ENCODE measurements around the gene ZRANB1. TPM values are rescaled to one million over a fixed set of nuclear protein-coding genes. Genes with fewer than 3 reads are reported as not detected.

The ZRANB1 gene
- total RNA-seq, 4 donors from 2014 or later = 35.5 to 44.7 (median 37.4) TPM

- no peak for TF ChIP-seq CTCF (IDR thresholded peaks at IDR 0.05; ENCODE audit: low read depth)
Observed at GRCh38 chr10:125023862-125024496, 82.1 kb downstream of the ZRANB1 start.

GRCh38 chr10:125024497-125025234 is 82.7 kb downstream of the ZRANB1 start:
- no peak for TF ChIP-seq CTCF (IDR thresholded peaks at IDR 0.05; ENCODE audit: low read depth)

- no peak for TF ChIP-seq CTCF (IDR thresholded peaks at IDR 0.05; ENCODE audit: low read depth)
Observed at GRCh38 chr10:125025341-125025740, 83.4 kb downstream of the ZRANB1 start.

GRCh38 chr10:125026036-125026931 is 84.4 kb downstream of the ZRANB1 start:
- TF ChIP-seq CTCF (IDR thresholded peaks at IDR 0.05; ENCODE audit: low read depth) = no peak

- TF ChIP-seq CTCF (IDR thresholded peaks at IDR 0.05; ENCODE audit: low read depth) = no peak
Observed at GRCh38 chr10:125026974-125027735, 85.2 kb downstream of the ZRANB1 start.

- no peak for TF ChIP-seq CTCF (IDR thresholded peaks at IDR 0.05; ENCODE audit: low read depth)
Observed at GRCh38 chr10:125027871-125028869, 86.2 kb downstream of the ZRANB1 start.

All from subcutaneous adipose tissue (tissue), 4 donors.